ENCODE measurements around the gene SLC22A5. TPM values are rescaled to one million over a fixed set of nuclear protein-coding genes. Genes with fewer than 3 reads are reported as not detected.

Gene SLC22A5
- total and polyA plus RNA-seq, 2 of the 8 experiments (the other 6 are each of a cell fraction or from before 2014, with no cell fraction given): 4.0 to 9.0 TPM

GRCh38 chr5:132434416-132435286 is 65.1 kb downstream of the SLC22A5 start (continued):
- no peak for TF ChIP-seq CHD7 (IDR thresholded peaks at IDR 0.05; ENCODE audit: insufficient replicate concordance, low read length)
- TF ChIP-seq, protein P1, sequence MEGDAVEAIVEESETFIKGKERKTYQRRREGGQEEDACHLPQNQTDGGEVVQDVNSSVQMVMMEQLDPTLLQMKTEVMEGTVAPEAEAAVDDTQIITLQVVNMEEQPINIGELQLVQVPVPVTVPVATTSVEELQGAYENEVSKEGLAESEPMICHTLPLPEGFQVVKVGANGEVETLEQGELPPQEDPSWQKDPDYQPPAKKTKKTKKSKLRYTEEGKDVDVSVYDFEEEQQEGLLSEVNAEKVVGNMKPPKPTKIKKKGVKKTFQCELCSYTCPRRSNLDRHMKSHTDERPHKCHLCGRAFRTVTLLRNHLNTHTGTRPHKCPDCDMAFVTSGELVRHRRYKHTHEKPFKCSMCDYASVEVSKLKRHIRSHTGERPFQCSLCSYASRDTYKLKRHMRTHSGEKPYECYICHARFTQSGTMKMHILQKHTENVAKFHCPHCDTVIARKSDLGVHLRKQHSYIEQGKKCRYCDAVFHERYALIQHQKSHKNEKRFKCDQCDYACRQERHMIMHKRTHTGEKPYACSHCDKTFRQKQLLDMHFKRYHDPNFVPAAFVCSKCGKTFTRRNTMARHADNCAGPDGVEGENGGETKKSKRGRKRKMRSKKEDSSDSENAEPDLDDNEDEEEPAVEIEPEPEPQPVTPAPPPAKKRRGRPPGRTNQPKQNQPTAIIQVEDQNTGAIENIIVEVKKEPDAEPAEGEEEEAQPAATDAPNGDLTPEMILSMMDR (IDR thresholded peaks at IDR 0.05; ENCODE audit: control extremely low read depth in 1 of 3, insufficient read depth in 1 of 3, low read depth in 1 of 3, low read length in 3 of 3): no peak
- TF ChIP-seq HDAC2 (IDR thresholded peaks at IDR 0.05; ENCODE audit: borderline replicate concordance in 1 of 2, low read depth in 2 of 2, low read length in 2 of 2): no peak
- TF ChIP-seq TEAD4 (IDR thresholded peaks at IDR 0.05; ENCODE audit: low read depth, low read length): no peak
- TF ChIP-seq EP300 (IDR thresholded peaks at IDR 0.05; ENCODE audit: borderline replicate concordance in 1 of 2, low read depth in 2 of 2, low read length in 2 of 2): no peak
- TF ChIP-seq CBX5 (IDR thresholded peaks at IDR 0.05; ENCODE audit: low read depth, low read length): no peak

Measured in H1 (cell line).